HCT116 (cell line): ENCODE data around the gene KCND1.

Source experiments
- CEBPB ChIP-seq: IDR thresholded peaks from 2 replicates; pipeline ENCODE4 v1.6.1; 2012; ENCODE audit warnings: low read depth
- EGR1 ChIP-seq: IDR thresholded peaks from 2 replicates; pipeline ENCODE4 v1.6.1; 2012; ENCODE audit warnings: low read depth
- EZH2 ChIP-seq: fragments of 200-600 bp; sonication (generic); IDR thresholded peaks from 2 replicates; pipeline ENCODE4 v1.6.1; 2017; ENCODE audit warnings: antibody characterized with exemption, mixed run types
- MAX ChIP-seq: IDR thresholded peaks from 2 replicates; pipeline ENCODE4 v1.6.1; 2012
- POLR2A ChIP-seq: IDR thresholded peaks from 2 replicates; pipeline ENCODE4 v1.7.0; 2011; ENCODE audit warnings: borderline replicate concordance; ENCODE audit not compliant: insufficient read depth, insufficient read length; ENCODE audit errors: extremely low read depth
- REST ChIP-seq: IDR thresholded peaks from 2 replicates; pipeline ENCODE4 v1.6.1; 2012; ENCODE audit warnings: low read depth
- SP1 ChIP-seq: IDR thresholded peaks from 2 replicates; pipeline ENCODE4 v1.6.1; 2012; ENCODE audit warnings: low read depth
- TF ChIP-seq, protein P1 (sequence below), 3 experiments: fragments of 200-600 bp in 1 of 3; sonication (generic) in 1 of 3; IDR thresholded peaks in 2 of 3; conservative IDR thresholded peaks in 1 of 3; 2 replicates each; pipeline ENCODE4 v1.5.1; 2012 to 2017; ENCODE audit warnings: low read depth in 2 of 3, low read length in 2 of 3, antibody characterized with exemption in 1 of 3, borderline replicate concordance in 1 of 3, control low read depth in 1 of 3, mild to moderate bottlenecking in 1 of 3, mixed read lengths in 1 of 3, mixed run types in 1 of 3, moderate library complexity in 1 of 3; ENCODE audit not compliant: insufficient read depth in 1 of 3
- TF ChIP-seq, protein P2 (sequence below): IDR thresholded peaks from 2 replicates; pipeline ENCODE4 v1.6.1; 2011; ENCODE audit warnings: mild to moderate bottlenecking, low read length, moderate library complexity; ENCODE audit not compliant: insufficient replicate concordance; ENCODE audit errors: extremely low read depth

DNA sequence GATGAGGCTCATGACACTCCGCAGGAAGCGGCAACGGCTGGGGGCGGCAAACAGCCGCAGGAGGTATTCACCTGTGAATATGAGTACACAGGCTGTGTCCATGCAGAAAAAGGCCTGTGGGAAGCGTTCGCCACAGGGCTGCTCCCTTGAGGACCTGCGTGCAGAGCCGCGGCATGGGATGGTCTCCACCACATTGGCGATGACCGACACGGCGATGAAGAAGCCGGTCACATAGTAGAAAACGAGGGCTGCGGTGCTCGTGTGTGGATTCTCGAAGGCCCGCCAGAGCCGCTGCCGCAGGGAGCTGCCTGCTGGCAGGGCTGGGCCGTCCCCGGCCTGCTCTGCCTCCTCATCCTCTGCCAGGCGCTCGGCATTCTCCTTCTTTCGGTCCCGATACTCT lies 2.2 kb downstream of the KCND1 start:
- no peak for TF ChIP-seq POLR2A
- no peak for TF ChIP-seq EZH2
- TF ChIP-seq REST = no peak
- TF ChIP-seq EGR1 = no peak
- TF ChIP-seq, protein P1, sequence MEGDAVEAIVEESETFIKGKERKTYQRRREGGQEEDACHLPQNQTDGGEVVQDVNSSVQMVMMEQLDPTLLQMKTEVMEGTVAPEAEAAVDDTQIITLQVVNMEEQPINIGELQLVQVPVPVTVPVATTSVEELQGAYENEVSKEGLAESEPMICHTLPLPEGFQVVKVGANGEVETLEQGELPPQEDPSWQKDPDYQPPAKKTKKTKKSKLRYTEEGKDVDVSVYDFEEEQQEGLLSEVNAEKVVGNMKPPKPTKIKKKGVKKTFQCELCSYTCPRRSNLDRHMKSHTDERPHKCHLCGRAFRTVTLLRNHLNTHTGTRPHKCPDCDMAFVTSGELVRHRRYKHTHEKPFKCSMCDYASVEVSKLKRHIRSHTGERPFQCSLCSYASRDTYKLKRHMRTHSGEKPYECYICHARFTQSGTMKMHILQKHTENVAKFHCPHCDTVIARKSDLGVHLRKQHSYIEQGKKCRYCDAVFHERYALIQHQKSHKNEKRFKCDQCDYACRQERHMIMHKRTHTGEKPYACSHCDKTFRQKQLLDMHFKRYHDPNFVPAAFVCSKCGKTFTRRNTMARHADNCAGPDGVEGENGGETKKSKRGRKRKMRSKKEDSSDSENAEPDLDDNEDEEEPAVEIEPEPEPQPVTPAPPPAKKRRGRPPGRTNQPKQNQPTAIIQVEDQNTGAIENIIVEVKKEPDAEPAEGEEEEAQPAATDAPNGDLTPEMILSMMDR (IDR thresholded peaks at IDR 0.05 in 2 of 3, conservative IDR thresholded peaks at IDR 0.05 in 1 of 3; ENCODE audit: borderline replicate concordance in 1 of 3, insufficient read depth in 1 of 3, low read depth in 2 of 3, low read length in 2 of 3) = no peak
- TF ChIP-seq, protein P2, sequence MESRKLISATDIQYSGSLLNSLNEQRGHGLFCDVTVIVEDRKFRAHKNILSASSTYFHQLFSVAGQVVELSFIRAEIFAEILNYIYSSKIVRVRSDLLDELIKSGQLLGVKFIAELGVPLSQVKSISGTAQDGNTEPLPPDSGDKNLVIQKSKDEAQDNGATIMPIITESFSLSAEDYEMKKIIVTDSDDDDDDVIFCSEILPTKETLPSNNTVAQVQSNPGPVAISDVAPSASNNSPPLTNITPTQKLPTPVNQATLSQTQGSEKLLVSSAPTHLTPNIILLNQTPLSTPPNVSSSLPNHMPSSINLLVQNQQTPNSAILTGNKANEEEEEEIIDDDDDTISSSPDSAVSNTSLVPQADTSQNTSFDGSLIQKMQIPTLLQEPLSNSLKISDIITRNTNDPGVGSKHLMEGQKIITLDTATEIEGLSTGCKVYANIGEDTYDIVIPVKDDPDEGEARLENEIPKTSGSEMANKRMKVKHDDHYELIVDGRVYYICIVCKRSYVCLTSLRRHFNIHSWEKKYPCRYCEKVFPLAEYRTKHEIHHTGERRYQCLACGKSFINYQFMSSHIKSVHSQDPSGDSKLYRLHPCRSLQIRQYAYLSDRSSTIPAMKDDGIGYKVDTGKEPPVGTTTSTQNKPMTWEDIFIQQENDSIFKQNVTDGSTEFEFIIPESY = no peak
- TF ChIP-seq MAX = no peak
- TF ChIP-seq CEBPB = no peak
- TF ChIP-seq SP1 = no peak
